ENCODE measurements around the gene PBX3. TPM values are rescaled to one million over a fixed set of nuclear protein-coding genes. Genes with fewer than 3 reads are reported as not detected.

The PBX3 gene
- total RNA-seq, 3 donors from 2014 or later (not counting 1 experiment from before 2014, with no cell fraction given) = 42.1 to 46.9 (median 44.6) TPM

DNA sequence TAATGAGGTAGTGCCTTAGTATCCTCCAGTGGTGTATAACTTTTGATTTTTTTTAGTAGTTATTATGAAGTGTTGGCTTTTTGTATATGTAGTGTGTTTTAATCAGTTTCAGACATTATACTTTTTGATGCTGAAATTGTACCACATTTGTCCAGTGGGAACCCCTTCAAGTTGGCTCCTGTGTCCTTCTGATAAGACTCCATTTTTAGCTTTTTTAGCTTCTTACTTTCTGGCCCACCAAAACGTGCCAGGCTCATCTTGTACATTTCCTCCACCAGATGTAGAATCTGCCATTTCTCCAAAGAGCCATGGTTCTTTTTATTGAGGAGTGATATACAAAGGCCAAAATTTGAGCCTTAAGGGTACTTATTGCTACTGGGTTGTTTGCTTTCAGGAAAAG is 84.4 kb downstream of the PBX3 start:
- H3K27me3 ChIP-seq (ENCODE audit: control insufficient read depth, insufficient read depth, low read length) = no peaks in the 10 kb centered on the region
- H3K27me3 Mint-ChIP-seq (ENCODE audit: low read depth in 2 of 2) = no peaks in the 10 kb centered on the region
- intact Hi-C loops (cut with micrococcal nuclease) = no loop called here
- H3K36me3 Mint-ChIP-seq = no peaks in the 10 kb centered on the region
- no peaks in the 10 kb centered on the region for H3K4me1 ChIP-seq (ENCODE audit: control insufficient read depth, insufficient read depth, low read length)
- peaks cover 6 to 9% of the 10 kb centered on the region in 2 donors for H3K4me1 Mint-ChIP-seq
- WGBS (ENCODE audit: insufficient coverage) = no CpG with 5 or more reads among the region's 1 CpG
- no peak overlapping the region for H3K4me3 Mint-ChIP-seq
- TF ChIP-seq, protein P1, sequence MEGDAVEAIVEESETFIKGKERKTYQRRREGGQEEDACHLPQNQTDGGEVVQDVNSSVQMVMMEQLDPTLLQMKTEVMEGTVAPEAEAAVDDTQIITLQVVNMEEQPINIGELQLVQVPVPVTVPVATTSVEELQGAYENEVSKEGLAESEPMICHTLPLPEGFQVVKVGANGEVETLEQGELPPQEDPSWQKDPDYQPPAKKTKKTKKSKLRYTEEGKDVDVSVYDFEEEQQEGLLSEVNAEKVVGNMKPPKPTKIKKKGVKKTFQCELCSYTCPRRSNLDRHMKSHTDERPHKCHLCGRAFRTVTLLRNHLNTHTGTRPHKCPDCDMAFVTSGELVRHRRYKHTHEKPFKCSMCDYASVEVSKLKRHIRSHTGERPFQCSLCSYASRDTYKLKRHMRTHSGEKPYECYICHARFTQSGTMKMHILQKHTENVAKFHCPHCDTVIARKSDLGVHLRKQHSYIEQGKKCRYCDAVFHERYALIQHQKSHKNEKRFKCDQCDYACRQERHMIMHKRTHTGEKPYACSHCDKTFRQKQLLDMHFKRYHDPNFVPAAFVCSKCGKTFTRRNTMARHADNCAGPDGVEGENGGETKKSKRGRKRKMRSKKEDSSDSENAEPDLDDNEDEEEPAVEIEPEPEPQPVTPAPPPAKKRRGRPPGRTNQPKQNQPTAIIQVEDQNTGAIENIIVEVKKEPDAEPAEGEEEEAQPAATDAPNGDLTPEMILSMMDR (IDR thresholded peaks at IDR 0.05) = no peak
- H3K9me3 ChIP-seq (ENCODE audit: control insufficient read depth, insufficient read depth, low read length) = no peaks in the 10 kb centered on the region
- H3K36me3 ChIP-seq (ENCODE audit: control insufficient read depth, insufficient read depth, low read length) = no peaks in the 10 kb centered on the region
- DNase-seq (no peak), ATAC-seq (no peak)
- peak overlapping the region in 1 of 2 donors; percentile 86 for H3K27ac Mint-ChIP-seq
- H3K9me3 Mint-ChIP-seq = no peaks in the 10 kb centered on the region
- H3K4me3 ChIP-seq (ENCODE audit: low read length) = no peak overlapping the region
- H3K27ac ChIP-seq (ENCODE audit: low read length) = no peak overlapping the region

DNA sequence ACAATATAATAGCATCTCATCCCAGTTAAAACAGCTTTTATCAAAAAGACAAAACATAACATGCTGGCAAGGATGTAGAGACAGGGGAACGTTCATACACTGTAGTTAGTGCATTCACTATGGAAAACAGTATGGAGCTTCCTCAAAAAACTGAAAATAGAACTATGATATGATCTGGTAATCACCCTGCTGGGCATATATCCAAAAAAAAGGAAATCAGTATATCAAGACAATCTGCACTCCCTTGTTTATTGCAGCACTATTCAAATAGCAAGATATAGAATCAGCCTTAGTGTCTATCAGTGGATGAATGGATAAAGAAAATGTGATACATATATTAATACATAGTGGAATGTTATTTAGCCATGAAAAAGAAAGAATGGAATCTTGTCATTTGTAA is 88.5 kb downstream of the PBX3 start:
- H3K9me3 Mint-ChIP-seq = no peaks in the 10 kb centered on the region
- no peak overlapping the region for H3K4me3 Mint-ChIP-seq
- no peaks in the 10 kb centered on the region for H3K36me3 ChIP-seq (ENCODE audit: control insufficient read depth, insufficient read depth, low read length)
- DNase-seq = no peak
- H3K27ac Mint-ChIP-seq = no peak overlapping the region
- TF ChIP-seq, protein P1 (IDR thresholded peaks at IDR 0.05) = no peak
- no peaks in the 10 kb centered on the region for H3K9me3 ChIP-seq (ENCODE audit: control insufficient read depth, insufficient read depth, low read length)
- no peaks in the 10 kb centered on the region for H3K4me1 ChIP-seq (ENCODE audit: control insufficient read depth, insufficient read depth, low read length)
- H3K4me1 Mint-ChIP-seq = peaks cover 8 to 10% of the 10 kb centered on the region in 2 donors
- H3K36me3 Mint-ChIP-seq = no peaks in the 10 kb centered on the region
- H3K4me3 ChIP-seq (ENCODE audit: low read length) = no peak overlapping the region
- intact Hi-C loops (cut with micrococcal nuclease) = no loop called here
- no peaks in the 10 kb centered on the region for H3K27me3 Mint-ChIP-seq (ENCODE audit: low read depth in 2 of 2)
- 100% methylated on average over 1 of the region's 1 CpG for WGBS (ENCODE audit: insufficient coverage)
- no peaks in the 10 kb centered on the region for H3K27me3 ChIP-seq (ENCODE audit: control insufficient read depth, insufficient read depth, low read length)
- ATAC-seq = no peak
- H3K27ac ChIP-seq (ENCODE audit: low read length) = no peak overlapping the region

DNA sequence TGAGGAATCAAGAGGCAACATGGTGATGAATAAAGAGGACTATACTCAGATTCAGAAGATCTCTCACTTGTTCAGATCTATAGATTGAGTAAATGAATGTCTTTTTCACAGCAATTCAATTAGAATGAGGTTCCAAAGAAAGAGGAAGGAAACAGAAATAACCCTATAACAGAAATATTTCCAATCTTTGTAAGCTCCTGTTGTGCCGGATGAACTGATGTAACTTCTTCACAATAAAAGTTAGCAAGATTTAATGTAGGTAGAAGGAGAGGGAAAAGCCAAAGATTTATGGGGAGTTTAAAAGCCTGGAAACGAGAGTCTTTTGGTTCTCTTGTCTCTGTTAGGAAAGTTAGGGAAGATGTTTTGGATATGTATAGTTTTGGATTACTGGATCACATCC is 92.1 kb downstream of the PBX3 start:
- Mint-ChIP-seq H3K4me3 (no peak overlapping the region), H3K9me3 (no peaks in the 10 kb centered on the region), H3K36me3 (no peaks in the 10 kb centered on the region), H3K27ac (no peak overlapping the region), H3K4me1 (peaks cover 0 to 9% of the 10 kb centered on the region in 2 donors), H3K27me3 (ENCODE audit: low read depth in 2 of 2) (no peaks in the 10 kb centered on the region)
- H3K27me3 ChIP-seq (ENCODE audit: control insufficient read depth, insufficient read depth, low read length) = no peaks in the 10 kb centered on the region
- ATAC-seq (no peak), DNase-seq (no peak)
- H3K4me1 ChIP-seq (ENCODE audit: control insufficient read depth, insufficient read depth, low read length) = no peaks in the 10 kb centered on the region
- 69% methylated on average over 2 of the region's 2 CpGs for WGBS (ENCODE audit: insufficient coverage)
- H3K27ac ChIP-seq (ENCODE audit: low read length) = no peak overlapping the region
- no peaks in the 10 kb centered on the region for H3K36me3 ChIP-seq (ENCODE audit: control insufficient read depth, insufficient read depth, low read length)
- no peak overlapping the region for H3K4me3 ChIP-seq (ENCODE audit: low read length)
- H3K9me3 ChIP-seq (ENCODE audit: control insufficient read depth, insufficient read depth, low read length) = no peaks in the 10 kb centered on the region
- TF ChIP-seq, protein P1 (IDR thresholded peaks at IDR 0.05) = no peak
- intact Hi-C loops (cut with micrococcal nuclease) = no loop called here

DNA sequence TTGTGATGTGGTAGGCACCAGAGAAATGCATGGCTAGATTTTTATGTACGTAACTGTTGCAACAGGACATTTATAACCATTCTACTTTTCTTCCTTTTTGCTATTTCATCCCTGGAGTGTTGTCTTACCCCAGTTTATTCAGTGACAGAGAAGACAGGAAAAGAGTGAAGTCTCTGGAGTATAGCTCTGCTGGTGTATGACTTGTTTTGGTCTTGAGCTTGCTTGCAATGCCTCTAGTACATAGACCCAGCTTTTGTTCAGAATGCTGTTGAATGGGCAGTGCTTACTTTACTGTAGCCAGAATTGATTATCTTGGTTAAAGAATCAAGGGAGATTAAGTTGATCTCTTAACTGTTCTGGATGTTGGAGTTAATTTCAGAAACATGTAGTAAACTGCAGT is 94.3 kb downstream of the PBX3 start:
- Histone ChIP-seq H3K4me1 (ENCODE audit: control insufficient read depth, insufficient read depth, low read length) (no peaks in the 10 kb centered on the region), H3K36me3 (ENCODE audit: control insufficient read depth, insufficient read depth, low read length) (no peaks in the 10 kb centered on the region), H3K27me3 (ENCODE audit: control insufficient read depth, insufficient read depth, low read length) (no peaks in the 10 kb centered on the region), H3K27ac (ENCODE audit: low read length) (no peak overlapping the region), H3K9me3 (ENCODE audit: control insufficient read depth, insufficient read depth, low read length) (no peaks in the 10 kb centered on the region), H3K4me3 (ENCODE audit: low read length) (no peak overlapping the region)
- H3K27ac Mint-ChIP-seq = no peak overlapping the region
- no peak for ATAC-seq
- intact Hi-C loops (cut with micrococcal nuclease) = no loop called here
- 67% methylated on average over 1 of the region's 1 CpG for WGBS (ENCODE audit: insufficient coverage)
- no peak overlapping the region for H3K4me3 Mint-ChIP-seq
- DNase-seq = no peak
- H3K36me3 Mint-ChIP-seq = no peaks in the 10 kb centered on the region
- TF ChIP-seq, protein P1 (IDR thresholded peaks at IDR 0.05) = no peak
- H3K27me3 Mint-ChIP-seq (ENCODE audit: low read depth in 2 of 2) = no peaks in the 10 kb centered on the region
- H3K4me1 Mint-ChIP-seq = peaks cover 0 to 9% of the 10 kb centered on the region in 2 donors
- no peaks in the 10 kb centered on the region for H3K9me3 Mint-ChIP-seq

Data from natural killer cell (primary cell).